Activated CD4-positive, alpha-beta memory T cell treated with anti-CD3 and anti-CD28 coated beads for 36 hours (primary cell): ENCODE data around the gene CDCA8. TPM values are rescaled to one million over a fixed set of nuclear protein-coding genes. Genes with fewer than 3 reads are reported as not detected.
"Not testable (repeated sequence)": the region's sequence is repeated elsewhere in the genome, so short reads cannot be mapped to it uniquely, and the experiment has no call there.

Source experiments
- CTCF ChIA-PET: fragments of 350-600 bp; sonication (Branson Sonifier 250); formaldehyde crosslinking; loops from one replicate; lab custom pipeline; 2021; ENCODE audit warnings: antibody characterized with exemption, inconsistent platforms; lab: Charles Lee
- POLR2A ChIA-PET: fragments of 350-600 bp; sonication (Branson Sonifier 250); formaldehyde crosslinking; loops from one replicate; lab custom pipeline; 2021; ENCODE audit warnings: antibody characterized with exemption; lab: Charles Lee
- DNase-seq: peaks from one replicate; pipeline ENCODE4 v3.0.0-alpha.2; 2020
- H3K27ac Mint-ChIP-seq: one replicate; pipeline ENCODE4 v1.8.0; 2021; ENCODE audit warnings: mixed read lengths
- H3K27me3 Mint-ChIP-seq: one replicate; pipeline ENCODE4 v1.8.0; 2021; ENCODE audit warnings: mixed read lengths
- H3K36me3 Mint-ChIP-seq: one replicate; pipeline ENCODE4 v1.8.0; 2021; ENCODE audit warnings: mixed read lengths
- H3K4me1 Mint-ChIP-seq: one replicate; pipeline ENCODE4 v1.8.0; 2021; ENCODE audit warnings: low read depth, mixed read lengths
- H3K4me3 Mint-ChIP-seq: one replicate; pipeline ENCODE4 v1.8.0; 2021; ENCODE audit warnings: mild to moderate bottlenecking, mixed read lengths
- H3K9me3 Mint-ChIP-seq: one replicate; pipeline ENCODE4 v1.8.0; 2021; ENCODE audit warnings: mixed read lengths
- intact Hi-C: fragments of 100-400 bp; cut with micrococcal nuclease; formaldehyde crosslinking; loops from one replicate; pipeline ENCODE4 v1.15.1; 2023
- total RNA-seq, 2 experiments: library from RNA; stranded (reverse); gene quantifications; one replicate each; pipeline ENCODE4 v1.2.3, GENCODE V29; 2021

CDCA8 gene
- total RNA-seq, 2 experiments from 2014 or later: 55.0 to 56.0 TPM

GRCh38 chr1:37726751-37727585 is 34.7 kb downstream of the CDCA8 start:
- CTCF ChIA-PET: no interaction called here
- Mint-ChIP-seq H3K36me3 (no peaks in the 10 kb centered on the region), H3K9me3 (no peaks in the 10 kb centered on the region), H3K27me3 (peaks cover 12% of the 10 kb centered on the region), H3K4me1 (no peaks in the 10 kb centered on the region), H3K4me3 (no peak overlapping the region), H3K27ac (no peak overlapping the region)
- POLR2A ChIA-PET: no interaction called here
- intact Hi-C loops: no loop called here
- no peak for DNase-seq

DNA sequence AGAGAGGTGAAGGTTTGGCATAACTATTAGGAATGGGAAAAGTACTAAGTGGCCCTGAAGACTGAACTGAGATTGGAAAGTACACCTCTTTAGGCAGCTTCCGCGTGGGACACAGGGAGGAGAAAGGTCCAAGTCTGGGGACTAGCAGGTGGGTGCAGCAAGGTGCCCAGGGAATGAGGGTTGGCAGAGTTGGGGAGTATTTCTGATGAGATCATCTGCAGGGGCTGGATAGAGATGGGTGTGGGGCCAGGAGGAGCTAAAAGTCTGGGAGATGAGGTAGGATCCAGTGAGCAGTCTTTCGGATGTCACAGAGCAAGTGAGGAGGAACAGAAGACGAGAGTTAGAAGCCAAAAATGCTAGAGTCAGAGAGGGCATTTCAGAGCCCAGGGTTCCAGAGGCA is 36.1 kb downstream of the CDCA8 start:
- POLR2A ChIA-PET: no interaction called here
- Mint-ChIP-seq H3K4me1 (no peaks in the 10 kb centered on the region), H3K27me3 (peaks cover 18% of the 10 kb centered on the region), H3K27ac (no peak overlapping the region), H3K9me3 (no peaks in the 10 kb centered on the region), H3K36me3 (no peaks in the 10 kb centered on the region), H3K4me3 (no peak overlapping the region)
- CTCF ChIA-PET: no interaction called here
- intact Hi-C loops: no loop called here
- no peak for DNase-seq

GRCh38 chr1:37730376-37730775 is 38.1 kb downstream of the CDCA8 start:
- Mint-ChIP-seq H3K27ac (no peak overlapping the region), H3K36me3 (no peaks in the 10 kb centered on the region), H3K4me1 (peaks cover 2% of the 10 kb centered on the region), H3K9me3 (no peaks in the 10 kb centered on the region), H3K27me3 (peaks cover 30% of the 10 kb centered on the region), H3K4me3 (no peak overlapping the region)
- DNase-seq: no peak
- POLR2A ChIA-PET: no interaction called here
- intact Hi-C loops: no loop called here
- CTCF ChIA-PET: no interaction called here

DNA sequence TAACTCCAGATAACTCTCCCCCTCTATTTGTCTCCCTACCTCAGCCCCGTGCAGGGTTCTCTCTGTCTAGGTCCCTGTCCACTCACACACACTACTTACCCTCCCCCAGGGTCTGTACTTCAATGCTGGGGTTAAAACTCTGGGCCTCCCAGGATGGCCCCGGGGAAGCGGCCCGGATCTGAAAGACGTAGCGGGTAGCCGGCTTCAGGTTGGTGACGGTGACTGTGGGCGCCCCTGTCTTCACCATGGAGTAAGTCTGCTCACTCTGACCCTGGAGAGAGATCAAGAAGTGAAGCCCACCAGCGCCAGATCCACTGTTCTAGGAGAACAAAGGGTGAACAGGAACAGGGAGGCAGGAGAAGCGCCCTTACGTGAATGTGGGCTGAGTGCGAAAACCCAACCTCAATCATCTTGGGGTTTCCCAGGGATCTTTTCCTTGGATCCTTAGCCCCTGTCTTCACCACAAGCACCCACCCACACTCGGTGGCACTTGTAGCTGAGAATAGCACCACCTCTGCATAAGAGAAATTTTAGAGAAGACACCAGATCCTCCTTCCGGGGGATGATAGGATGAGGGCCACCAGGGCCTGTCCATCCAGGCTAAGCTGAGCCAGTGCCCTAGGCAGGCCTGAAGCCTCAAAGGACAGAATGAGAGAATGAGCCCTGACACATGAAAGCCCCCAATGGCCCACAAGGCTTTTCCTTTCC is 39.1 kb downstream of the CDCA8 start:
- H3K27me3 Mint-ChIP-seq: peaks cover 32% of the 10 kb centered on the region
- intact Hi-C loops: no loop called here
- H3K4me3 Mint-ChIP-seq: no peak overlapping the region
- POLR2A ChIA-PET: no interaction called here
- no peak overlapping the region for H3K27ac Mint-ChIP-seq
- H3K36me3 Mint-ChIP-seq: no peaks in the 10 kb centered on the region
- no peaks in the 10 kb centered on the region for H3K9me3 Mint-ChIP-seq
- no peak for DNase-seq
- peaks cover 2% of the 10 kb centered on the region for H3K4me1 Mint-ChIP-seq
- CTCF ChIA-PET: no interaction called here

GRCh38 chr1:37732111-37732780 is 39.9 kb downstream of the CDCA8 start:
- no peak overlapping the region for H3K4me3 Mint-ChIP-seq
- no peaks in the 10 kb centered on the region for H3K9me3 Mint-ChIP-seq
- H3K27me3 Mint-ChIP-seq: peaks cover 33% of the 10 kb centered on the region
- no peak overlapping the region for H3K27ac Mint-ChIP-seq
- no peaks in the 10 kb centered on the region for H3K36me3 Mint-ChIP-seq
- no peak for DNase-seq
- intact Hi-C loops: no loop called here
- H3K4me1 Mint-ChIP-seq: peaks cover 2% of the 10 kb centered on the region
- ChIA-PET CTCF (no interaction called here), POLR2A (no interaction called here)

GRCh38 chr1:37734629-37735591 is 42.6 kb downstream of the CDCA8 start:
- Mint-ChIP-seq H3K36me3 (peaks cover 2% of the 10 kb centered on the region), H3K9me3 (no peaks in the 10 kb centered on the region), H3K4me1 (peaks cover 6% of the 10 kb centered on the region), H3K4me3 (no peak overlapping the region), H3K27me3 (peaks cover 30% of the 10 kb centered on the region), H3K27ac (no peak overlapping the region)
- DNase-seq: peak; percentile 18
- ChIA-PET POLR2A (interaction anchor here (0.9 kb wide), 1 partner anchor 42 kb away, joined by 3 read pairs; no protein-coding TSS in a partner anchor), CTCF (no interaction called here)
- intact Hi-C loops: no loop called here

DNA sequence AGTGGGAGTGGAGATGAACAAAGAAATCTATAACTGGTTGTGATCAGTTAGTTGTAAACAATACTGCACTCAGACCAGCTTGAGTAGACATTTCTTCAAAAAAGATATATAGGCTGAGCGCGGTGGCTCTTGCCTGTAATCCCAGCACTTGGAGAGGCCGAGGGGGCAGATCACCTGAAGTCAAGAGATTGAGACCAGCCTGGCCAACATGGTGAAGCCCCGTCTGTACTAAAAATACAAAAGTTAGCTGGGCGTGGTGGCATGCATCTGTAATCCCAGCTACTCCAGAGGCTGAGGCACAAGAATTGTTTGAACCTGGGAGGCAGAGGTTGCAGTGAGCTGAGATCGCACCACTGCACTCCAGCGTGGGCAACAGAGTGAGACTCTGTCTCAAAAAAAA is 45.7 kb downstream of the CDCA8 start:
- DNase-seq, CTCF ChIA-PET, H3K4me1 Mint-ChIP-seq, H3K9me3 Mint-ChIP-seq, H3K4me3 Mint-ChIP-seq, H3K36me3 Mint-ChIP-seq, POLR2A ChIA-PET, H3K27ac Mint-ChIP-seq, intact Hi-C loops: not testable (repeated sequence)
- H3K27me3 Mint-ChIP-seq: peaks cover 42% of the 10 kb centered on the region

DNA sequence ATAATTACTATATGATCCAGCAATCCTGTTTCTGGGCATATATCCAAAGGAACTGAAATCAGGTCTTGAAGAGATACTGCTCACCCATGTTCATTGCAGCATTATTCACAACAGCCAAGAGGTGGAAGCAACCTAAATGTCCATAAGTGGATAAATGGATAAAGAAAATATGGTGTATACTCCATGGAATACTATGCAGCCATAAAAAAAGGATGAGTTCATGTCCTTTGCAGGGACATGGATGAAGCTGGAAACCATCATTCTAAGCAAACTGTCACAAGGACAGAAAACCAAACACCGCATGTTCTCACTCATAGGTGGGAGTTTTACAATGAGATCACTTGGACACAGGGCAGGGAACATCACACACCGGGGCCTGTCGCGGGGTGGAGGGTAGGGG is 46.3 kb downstream of the CDCA8 start:
- H3K36me3 Mint-ChIP-seq, H3K27ac Mint-ChIP-seq, H3K9me3 Mint-ChIP-seq, H3K4me1 Mint-ChIP-seq, H3K4me3 Mint-ChIP-seq, CTCF ChIA-PET, POLR2A ChIA-PET, DNase-seq: not testable (repeated sequence)
- H3K27me3 Mint-ChIP-seq: peaks cover 41% of the 10 kb centered on the region
- intact Hi-C loops: loop anchor here (1.0 kb wide), 2 partner anchors 17 to 46 kb away; partner anchors contain the start of gene CDCA8

DNA sequence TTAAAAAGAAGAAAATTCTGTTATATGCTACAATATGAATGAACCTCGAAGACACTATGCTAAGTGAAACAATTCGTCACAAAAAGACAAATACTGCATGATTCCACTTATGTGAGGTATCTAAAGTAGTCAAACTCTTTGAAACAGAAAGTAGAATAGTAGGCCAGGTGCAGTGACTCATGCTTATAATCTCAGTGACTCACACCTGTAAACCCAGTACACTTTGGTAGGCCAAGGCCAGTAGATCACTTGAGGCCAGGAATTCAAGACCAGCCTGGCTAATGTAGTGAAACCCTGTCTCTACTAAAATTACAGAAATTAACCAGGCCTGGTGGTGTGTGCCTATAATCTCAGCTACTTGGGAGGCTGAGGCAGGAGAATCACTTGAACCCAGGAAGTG is 46.9 kb downstream of the CDCA8 start:
- Mint-ChIP-seq H3K4me1 (peaks cover 6% of the 10 kb centered on the region), H3K36me3 (peaks cover 2% of the 10 kb centered on the region), H3K27ac (no peak overlapping the region), H3K9me3 (no peaks in the 10 kb centered on the region), H3K4me3 (no peak overlapping the region), H3K27me3 (peaks cover 39% of the 10 kb centered on the region)
- DNase-seq: peak; percentile 33
- ChIA-PET CTCF (no interaction called here), POLR2A (no interaction called here)
- intact Hi-C loops: loop anchor here (1.0 kb wide), 2 partner anchors 16 to 47 kb away; partner anchors contain the start of gene CDCA8

DNA sequence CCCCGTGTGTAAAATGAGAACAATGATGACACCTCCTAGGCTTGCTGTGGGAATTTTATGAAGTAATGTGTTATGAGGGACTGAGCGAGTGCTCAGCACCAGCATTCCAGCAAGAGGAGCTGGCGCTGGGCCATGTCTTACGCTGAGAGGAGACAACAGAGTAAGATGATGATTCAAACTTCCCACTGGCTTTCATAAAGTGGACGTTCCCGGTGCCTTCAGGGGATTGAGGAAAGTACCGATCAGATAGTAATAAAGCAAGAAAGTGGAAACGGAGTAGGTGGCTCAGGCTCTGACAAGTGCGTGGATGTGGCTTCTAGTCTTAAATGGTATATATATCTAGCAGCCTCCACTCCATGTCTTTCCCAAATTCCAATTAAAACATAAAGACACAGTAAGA is 48.8 kb downstream of the CDCA8 start:
- POLR2A ChIA-PET: no interaction called here
- Mint-ChIP-seq H3K4me1 (peaks cover 4% of the 10 kb centered on the region), H3K4me3 (no peak overlapping the region), H3K36me3 (peaks cover 2% of the 10 kb centered on the region), H3K27ac (no peak overlapping the region), H3K9me3 (no peaks in the 10 kb centered on the region), H3K27me3 (peaks cover 32% of the 10 kb centered on the region)
- CTCF ChIA-PET: interaction anchor here (0.9 kb wide), 1 partner anchor 22 kb away, joined by 3 read pairs; no protein-coding TSS in a partner anchor
- intact Hi-C loops: no loop called here
- no peak for DNase-seq

GRCh38 chr1:37741662-37742061 is 49.3 kb downstream of the CDCA8 start:
- Mint-ChIP-seq H3K4me1 (peaks cover 4% of the 10 kb centered on the region), H3K27ac (no peak overlapping the region), H3K9me3 (peaks cover under 1% of the 10 kb centered on the region), H3K27me3 (peaks cover 34% of the 10 kb centered on the region), H3K36me3 (peaks cover 2% of the 10 kb centered on the region), H3K4me3 (no peak overlapping the region)
- POLR2A ChIA-PET: interaction anchor here (0.7 kb wide), 1 partner anchor 1002 kb away, joined by 3 read pairs; no protein-coding TSS in a partner anchor
- CTCF ChIA-PET: interaction anchor here (0.9 kb wide), 1 partner anchor 22 kb away, joined by 3 read pairs; no protein-coding TSS in a partner anchor
- DNase-seq: no peak
- intact Hi-C loops: no loop called here
